ENCODE results near the gene ELMOD3. TPM values are rescaled to one million over a fixed set of nuclear protein-coding genes. Genes with fewer than 3 reads are reported as not detected.

Gene ELMOD3
- total RNA-seq, 1 donor from 2014 or later: 19.6 TPM

- Histone ChIP-seq H3K27me3 (ENCODE audit: low read depth) (no peaks in the 10 kb centered on the region), H3K36me3 (peaks cover 72% of the 10 kb centered on the region), H3K27ac (no peak overlapping the region), H3K9me3 (no peaks in the 10 kb centered on the region), H3K4me1 (no peaks in the 10 kb centered on the region), H3K4me3 (no peak overlapping the region)
- TF ChIP-seq CTCF (IDR thresholded peaks at IDR 0.05): no peak
- intact Hi-C loops (cut with DNase I): no loop called here
- peak in 1 of 2 donors; percentile 4 for ATAC-seq
- no peak for DNase-seq
Measured at GRCh38 chr2:85344356-85344954, 10.1 kb upstream of the ELMOD3 start.

GRCh38 chr2:85347599-85347998 is 7.0 kb upstream of the ELMOD3 start:
- Histone ChIP-seq H3K9me3 (no peaks in the 10 kb centered on the region), H3K27ac (no peak overlapping the region), H3K4me3 (no peak overlapping the region), H3K4me1 (peaks cover 2% of the 10 kb centered on the region), H3K27me3 (ENCODE audit: low read depth) (no peaks in the 10 kb centered on the region), H3K36me3 (peaks cover 84% of the 10 kb centered on the region)
- ATAC-seq (no peak), DNase-seq (no peak)
- intact Hi-C loops (cut with DNase I): no loop called here
- TF ChIP-seq CTCF (IDR thresholded peaks at IDR 0.05): no peak

GRCh38 chr2:85353876-85354285 is 688 bp upstream of the ELMOD3 start:
- H3K27me3 ChIP-seq (ENCODE audit: low read depth): no peaks in the 10 kb centered on the region
- peak overlapping the region; percentile 88 for H3K4me3 ChIP-seq
- no peak for TF ChIP-seq CTCF (IDR thresholded peaks at IDR 0.05)
- H3K9me3 ChIP-seq: no peaks in the 10 kb centered on the region
- H3K36me3 ChIP-seq: peaks cover 53% of the 10 kb centered on the region
- intact Hi-C loops (cut with DNase I): no loop called here
- ATAC-seq: peak; percentile 60 to 76
- H3K4me1 ChIP-seq: peaks cover 25% of the 10 kb centered on the region
- H3K27ac ChIP-seq: peak overlapping the region; percentile 90
- DNase-seq: peak; percentile 66

- DNase-seq (no peak), ATAC-seq (peak; percentile 3 to 4)
- Histone ChIP-seq H3K4me1 (peaks cover 25% of the 10 kb centered on the region), H3K27me3 (ENCODE audit: low read depth) (no peaks in the 10 kb centered on the region), H3K36me3 (peaks cover 49% of the 10 kb centered on the region), H3K27ac (peak overlapping the region; percentile 90), H3K4me3 (peak overlapping the region; percentile 88), H3K9me3 (no peaks in the 10 kb centered on the region)
- intact Hi-C loops (cut with DNase I): no loop called here
- TF ChIP-seq CTCF (IDR thresholded peaks at IDR 0.05): no peak
Measured at GRCh38 chr2:85355073-85355410, 473 bp downstream of the ELMOD3 start.

- no peak for ATAC-seq
- H3K27me3 ChIP-seq (ENCODE audit: low read depth): no peaks in the 10 kb centered on the region
- DNase-seq: no peak
- H3K4me3 ChIP-seq: peak overlapping the region; percentile 88
- H3K36me3 ChIP-seq: peaks cover 44% of the 10 kb centered on the region
- TF ChIP-seq CTCF (IDR thresholded peaks at IDR 0.05): no peak
- H3K9me3 ChIP-seq: no peaks in the 10 kb centered on the region
- peaks cover 25% of the 10 kb centered on the region for H3K4me1 ChIP-seq
- intact Hi-C loops (cut with DNase I): no loop called here
- H3K27ac ChIP-seq: peak overlapping the region; percentile 90
Measured at GRCh38 chr2:85355521-85355920, 952 bp downstream of the ELMOD3 start.
